GM19239 (cell line): Measurements from ENCODE around the gene LAMC2.
A peak's percentile ranks its signal among the peaks of the same experiment; 100 is the strongest.

Experiments used
- DNase-seq: peaks from one replicate; pipeline ENCODE4 v3.0.0; 2011; ENCODE audit warnings: low spot score; ENCODE audit not compliant: insufficient read length
- FAIRE-seq: peaks from 2 replicates; lab custom pipeline; 2011; peaks lifted over from hg19 to GRCh38; lab: Jason Lieb, UNC

The LAMC2 gene

DNA sequence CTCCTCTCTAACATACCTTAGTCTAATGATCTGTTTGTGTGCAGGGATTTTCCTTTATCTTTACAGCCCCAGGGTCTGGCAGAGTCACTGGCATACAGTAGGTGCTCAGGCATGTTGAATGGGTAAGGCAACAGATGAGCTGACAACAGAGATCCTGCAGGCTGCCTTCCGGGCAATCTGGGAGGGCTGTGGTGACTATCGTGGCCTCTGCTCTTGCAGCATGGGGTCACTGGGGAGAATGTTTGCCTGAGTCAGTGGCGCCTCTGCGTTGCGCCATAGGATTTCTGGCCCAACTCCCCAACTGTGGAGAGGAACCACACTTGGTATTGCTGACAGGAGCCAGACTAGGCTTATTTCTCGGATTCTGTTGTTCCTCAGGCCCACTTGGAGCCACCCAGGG is 93.8 kb downstream of the LAMC2 start:
- FAIRE-seq (no peak), DNase-seq (no peak)

DNA sequence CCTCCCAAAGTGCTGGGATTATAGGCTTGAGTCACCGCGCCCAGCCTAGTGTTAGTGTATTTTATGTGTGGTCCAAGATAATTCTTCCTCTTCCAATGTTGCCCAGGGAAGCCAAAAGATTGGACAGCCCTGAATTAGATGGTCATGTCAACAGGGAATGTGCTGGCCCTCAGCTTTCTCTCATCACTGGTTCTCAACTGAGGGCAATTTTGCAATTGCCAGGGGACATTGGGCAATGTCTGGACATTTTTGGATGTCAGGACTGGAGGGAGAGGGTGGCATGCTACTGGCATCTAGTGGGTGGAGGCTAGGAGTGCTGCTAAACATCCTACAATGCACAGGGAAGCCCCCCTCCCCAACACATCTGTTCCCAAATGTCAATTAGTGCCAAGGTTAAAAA is 95.0 kb downstream of the LAMC2 start:
- FAIRE-seq = no peak

DNA sequence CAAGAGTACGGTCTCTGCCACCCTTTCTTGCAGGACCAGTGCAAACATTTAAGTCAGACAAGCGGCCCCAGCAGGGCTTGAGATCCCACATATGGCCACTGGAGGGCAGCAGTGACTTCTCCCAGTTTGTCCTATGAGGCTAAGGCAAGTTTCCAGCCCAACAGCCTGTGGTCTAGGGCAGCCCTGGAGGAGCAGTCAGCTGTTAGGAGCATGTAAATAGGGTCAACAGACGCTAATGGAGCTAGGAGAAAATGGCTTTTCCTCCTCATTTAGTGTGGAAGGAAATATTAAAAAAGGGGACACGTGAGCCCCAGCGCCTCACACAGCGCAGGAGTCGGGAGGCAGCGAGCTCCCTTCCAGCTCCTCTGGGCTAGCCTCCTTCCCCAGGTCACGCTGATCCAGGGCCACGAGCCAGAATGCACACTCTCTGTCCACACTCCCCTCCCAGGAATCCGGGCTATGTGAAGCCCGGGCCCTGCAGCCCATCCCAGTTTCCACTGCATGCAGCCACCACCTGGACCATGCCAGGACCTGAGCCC is 95.6 kb downstream of the LAMC2 start:
- FAIRE-seq = peak; percentile 90

More for the DNA sequence above, 95.0 kb downstream of the LAMC2 start:
- DNase-seq = no peak

DNA sequence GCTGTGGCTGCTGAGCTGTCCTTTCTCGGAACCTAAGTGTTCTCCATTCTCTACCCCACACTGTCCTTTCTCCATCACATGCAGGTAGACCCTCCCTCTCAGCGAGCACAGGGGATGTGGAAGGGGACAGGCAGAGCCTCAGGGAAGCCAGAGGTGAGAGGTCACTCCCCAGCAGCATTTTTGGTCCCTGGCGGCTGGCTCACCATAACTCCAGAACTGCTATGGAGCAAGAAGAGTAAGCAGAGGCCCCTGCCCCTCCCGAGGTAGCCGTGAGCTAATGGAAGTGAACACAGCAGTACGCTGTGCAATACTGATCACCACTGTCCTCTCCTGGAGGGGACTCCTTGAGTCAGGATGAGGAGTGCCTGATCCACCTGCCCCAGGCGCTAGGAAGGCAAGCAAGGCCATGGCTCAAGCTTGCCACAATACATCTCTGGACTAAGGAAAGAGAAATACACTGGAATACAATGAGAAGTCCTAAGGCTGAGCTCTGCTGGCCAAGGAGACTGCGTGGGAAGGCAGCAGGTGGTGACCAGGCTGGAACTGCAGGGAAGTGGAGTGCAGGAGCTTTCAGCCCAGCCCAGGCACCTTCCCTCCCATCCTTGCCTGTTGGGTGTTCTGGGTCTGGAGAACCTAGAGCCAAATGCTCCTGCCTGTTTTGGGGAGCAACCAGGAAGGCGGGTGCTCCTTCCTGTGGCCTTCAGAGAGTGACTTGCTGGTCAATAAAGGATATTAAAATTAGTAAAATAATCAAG is 96.2 kb downstream of the LAMC2 start:
- FAIRE-seq (no peak), DNase-seq (no peak)

More for the DNA sequence above, 95.6 kb downstream of the LAMC2 start:
- peak; percentile 62 for DNase-seq

DNA sequence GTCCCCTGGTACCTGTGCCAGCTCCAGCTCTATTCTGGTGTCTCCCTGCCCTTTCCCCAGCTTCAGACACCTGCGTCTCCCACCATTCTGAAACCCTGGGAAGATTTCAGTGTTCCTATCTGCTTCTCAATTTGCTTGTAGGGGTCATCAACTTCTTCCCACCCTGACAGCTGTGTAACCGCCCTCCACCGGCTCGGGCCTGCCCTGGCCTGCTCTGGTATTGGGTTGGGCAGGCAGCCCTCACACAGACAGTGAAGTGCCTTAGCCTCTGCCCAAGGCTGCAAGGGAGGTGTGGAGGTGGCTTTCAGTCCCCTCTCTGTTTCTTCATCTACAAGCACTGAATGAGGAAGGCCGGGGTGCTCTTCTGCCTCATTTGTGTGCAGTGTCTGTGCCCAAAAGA is 97.2 kb downstream of the LAMC2 start:
- FAIRE-seq = no peak
- no peak for DNase-seq

DNA sequence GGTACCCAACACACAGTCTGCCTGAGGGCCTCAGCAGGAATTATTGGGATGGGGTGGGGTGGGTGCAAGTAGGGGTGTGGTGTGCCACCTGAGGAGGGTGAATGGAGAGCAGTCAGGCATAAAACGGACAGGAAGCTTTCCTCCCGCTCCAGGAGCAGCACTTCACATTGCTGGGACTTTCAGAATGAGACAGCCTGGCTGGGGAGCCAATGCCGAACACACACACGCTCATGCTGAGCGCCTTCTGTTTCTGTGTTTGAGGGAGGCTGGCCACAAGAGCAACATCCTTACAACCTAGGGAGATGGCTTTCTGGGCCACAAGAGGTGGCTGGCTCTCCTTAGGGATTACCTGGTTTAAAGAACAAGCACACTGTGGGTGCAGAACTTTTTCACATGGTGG is 98.0 kb downstream of the LAMC2 start:
- FAIRE-seq (no peak), DNase-seq (no peak)

DNA sequence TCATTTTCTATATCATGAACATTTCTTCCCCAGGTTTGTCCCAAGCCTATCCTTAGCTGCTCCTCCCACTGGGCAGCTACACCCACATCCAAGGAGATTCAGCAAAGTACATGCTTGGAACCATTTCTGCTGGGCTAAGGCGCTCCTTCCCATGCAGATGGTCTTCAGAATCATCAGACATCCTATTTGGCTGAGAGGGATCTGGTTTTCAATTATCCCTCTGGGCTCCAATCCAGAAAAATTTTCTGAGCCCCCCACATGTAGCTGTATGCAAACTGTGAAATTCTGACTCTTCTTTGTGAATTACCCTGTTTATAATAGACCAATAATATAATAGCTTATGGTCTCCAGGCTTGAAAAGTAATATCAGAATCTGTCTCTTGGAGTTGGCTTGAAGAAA is 99.2 kb downstream of the LAMC2 start:
- no peak for DNase-seq

DNA sequence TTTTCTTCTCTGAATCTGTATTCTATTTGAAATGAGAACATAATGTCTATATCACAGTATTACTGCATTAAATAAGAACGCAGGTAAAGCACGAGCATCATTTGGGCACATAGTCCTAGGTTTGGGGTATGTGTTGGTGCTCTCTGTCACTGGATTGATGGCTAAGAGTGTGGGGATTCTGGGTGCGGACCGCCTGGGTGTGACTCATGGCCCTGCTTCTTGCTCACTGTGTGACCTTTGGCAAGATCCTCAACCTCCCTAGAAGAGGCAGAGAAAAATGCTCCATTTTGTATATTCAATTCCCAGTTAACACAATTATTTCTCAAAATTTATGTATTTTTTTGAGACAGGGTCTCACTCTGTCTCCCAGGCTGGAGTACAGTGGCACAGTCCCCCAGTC is 99.7 kb downstream of the LAMC2 start:
- DNase-seq = no peak
- no peak for FAIRE-seq

More for the DNA sequence above, 99.2 kb downstream of the LAMC2 start:
- no peak for FAIRE-seq

DNA sequence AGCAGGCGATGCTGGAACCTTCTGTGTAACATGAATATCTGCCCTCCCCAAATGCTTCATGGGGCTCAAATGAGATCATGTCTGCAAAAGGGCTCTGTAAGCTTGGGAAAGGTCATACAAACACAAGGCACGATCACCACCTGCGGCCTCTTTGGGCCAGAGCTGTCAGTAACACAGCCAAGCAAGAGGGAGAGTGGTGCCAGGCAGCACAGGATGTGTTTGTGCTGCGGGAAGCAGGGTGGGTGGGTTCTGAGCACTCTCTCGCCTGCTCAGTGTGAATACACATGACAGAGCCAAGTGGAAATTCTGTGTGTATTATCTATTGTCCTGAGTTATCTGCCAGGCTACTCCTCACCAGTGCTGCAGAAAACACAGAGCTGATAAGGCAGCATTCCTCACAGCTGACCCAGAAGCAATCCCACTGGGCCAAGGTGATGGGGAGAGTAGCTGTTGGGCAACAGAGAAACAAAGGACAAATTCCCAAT is 101.2 kb downstream of the LAMC2 start:
- no peak for DNase-seq
- no peak for FAIRE-seq

DNA sequence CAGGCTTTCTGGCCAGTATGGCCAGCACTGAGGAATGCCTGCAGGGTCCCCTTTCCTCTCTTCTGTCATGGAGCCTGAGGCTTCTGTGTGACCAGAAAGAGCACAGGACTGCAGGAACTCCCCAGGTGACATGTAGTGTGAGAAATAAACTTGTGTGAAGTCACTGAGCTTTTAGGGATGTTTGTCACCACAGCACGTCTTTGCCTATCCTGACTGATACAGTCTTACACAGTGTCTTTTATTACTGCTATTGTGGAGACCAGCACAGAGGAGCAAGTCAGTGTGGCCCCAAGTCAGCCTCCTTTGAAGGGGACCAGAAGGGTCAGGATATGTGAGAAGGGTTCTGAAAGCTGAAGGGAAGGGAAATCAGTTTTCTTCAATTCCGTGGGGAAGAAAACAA is 102.5 kb downstream of the LAMC2 start:
- no peak for FAIRE-seq
- no peak for DNase-seq

DNA sequence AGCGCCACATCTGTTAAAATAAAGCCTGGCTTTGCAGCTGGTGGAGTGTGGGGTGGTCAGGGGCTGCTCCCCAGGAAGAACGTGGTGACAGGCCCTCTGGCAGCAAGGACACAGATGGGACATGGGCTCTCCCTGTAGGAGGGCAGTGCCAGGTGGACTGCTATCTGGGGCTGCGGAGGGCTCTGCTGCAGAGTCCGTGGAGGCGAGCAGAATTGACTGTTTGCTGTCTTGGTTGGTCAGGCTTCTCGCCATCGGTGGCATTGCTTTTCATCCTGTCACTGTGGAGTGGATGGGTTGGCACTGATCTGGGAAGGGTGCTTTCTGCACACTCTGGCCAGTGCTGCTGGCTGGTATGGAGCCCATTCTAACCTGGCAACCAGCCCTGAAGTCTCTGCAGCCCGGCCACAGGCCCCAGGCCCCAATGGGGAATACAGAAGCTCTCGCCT is 103.0 kb downstream of the LAMC2 start:
- no peak for DNase-seq
- no peak for FAIRE-seq

DNA sequence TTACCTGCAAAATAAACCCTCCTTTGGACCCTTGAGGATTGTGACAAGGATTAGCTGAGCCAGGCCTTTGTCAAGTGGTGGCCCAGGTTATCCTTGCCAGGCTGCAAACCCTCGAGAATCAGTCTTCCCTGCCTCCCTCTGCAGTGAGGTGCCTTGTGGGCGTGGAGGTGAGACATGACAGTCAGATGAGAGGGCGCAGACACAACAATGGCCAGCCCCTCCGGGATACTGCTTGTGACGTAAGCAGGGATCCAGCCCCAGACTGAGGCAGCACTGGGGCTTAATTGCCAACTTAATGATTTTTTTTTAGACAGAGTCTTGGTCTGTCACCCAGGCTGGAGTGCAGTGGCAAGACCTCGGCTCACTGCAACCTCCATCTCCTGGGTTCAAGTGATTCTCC is 104.6 kb downstream of the LAMC2 start:
- FAIRE-seq (no peak), DNase-seq (no peak)

DNA sequence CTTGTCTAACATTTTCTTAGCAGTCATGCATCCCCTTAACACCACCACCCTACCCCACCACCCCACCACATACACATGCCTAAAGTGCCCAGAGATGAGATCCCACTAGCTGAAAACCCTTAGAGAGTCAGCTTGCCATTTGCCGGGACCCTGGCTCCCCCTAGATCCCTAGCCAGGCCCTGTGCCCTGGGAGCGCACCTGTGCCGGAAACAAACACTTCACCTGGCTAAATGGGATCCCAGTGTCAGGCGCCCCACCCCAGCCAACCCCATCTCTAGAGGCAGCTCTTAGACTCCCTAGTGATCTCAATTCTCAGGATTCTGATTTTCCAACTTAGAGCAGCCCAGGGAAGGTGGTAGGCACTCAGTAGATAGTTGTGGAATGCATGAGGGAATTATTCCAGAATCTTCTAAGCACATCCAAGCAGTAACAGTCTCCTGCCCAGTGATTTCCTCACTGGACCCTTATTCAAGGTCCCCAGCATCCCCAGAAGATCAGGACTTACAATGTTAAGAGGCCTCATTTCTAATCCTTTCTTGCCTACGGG is 105.2 kb downstream of the LAMC2 start:
- no peak for DNase-seq
- FAIRE-seq = no peak

DNA sequence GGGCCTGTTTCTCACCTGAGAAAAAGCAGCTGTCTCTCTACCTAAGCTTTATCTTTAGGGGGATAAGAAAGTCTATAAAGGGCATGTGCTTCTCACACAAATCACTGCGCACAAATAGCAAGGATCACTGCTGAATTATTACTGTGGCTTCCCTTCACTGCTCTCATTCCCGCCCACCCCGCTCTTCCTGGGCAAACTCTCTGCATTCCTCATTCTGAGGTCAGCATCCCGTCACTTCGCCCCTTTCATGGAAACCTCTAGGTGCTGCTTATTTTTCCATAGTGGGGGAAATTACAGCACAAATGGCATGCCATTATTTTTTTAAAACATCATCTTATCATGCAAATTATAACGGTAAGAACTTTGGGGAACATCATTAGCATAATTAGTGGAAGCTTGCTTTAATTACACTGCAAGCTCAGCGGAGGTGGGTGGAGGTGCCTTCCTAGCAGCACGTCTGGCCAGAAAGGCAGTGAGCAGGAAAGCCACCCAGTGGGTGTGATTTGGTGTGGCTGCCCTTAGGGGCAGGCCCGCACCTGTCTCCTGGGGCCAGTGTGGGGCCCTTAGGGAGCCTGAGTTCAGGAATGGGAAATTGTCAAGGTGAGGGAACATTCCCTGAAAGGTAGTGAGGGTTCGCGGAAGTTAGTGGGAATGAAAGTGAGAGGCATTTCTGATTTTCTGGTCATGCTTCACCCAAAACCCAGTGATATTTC is 105.9 kb downstream of the LAMC2 start:
- no peak for FAIRE-seq
- DNase-seq = no peak

DNA sequence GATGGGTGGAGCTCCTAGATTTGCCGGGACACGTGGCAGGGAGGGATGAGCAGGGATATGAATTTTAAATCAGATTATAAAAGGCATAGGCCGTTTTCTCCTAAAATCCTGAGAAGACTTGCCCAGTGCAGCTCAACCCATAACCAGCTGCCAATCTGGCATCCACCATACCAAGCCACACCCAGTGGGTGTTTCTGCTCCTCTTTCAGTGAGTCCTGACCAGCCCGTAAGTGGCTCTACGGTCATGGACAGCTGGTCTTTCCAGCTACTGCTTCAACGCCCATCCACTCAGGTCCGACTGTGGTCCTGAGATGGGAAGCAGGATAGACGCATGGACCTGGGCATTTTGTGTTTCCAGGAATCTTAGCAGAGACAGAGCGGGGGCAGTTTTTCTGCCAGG is 107.2 kb downstream of the LAMC2 start:
- FAIRE-seq (no peak), DNase-seq (no peak)

DNA sequence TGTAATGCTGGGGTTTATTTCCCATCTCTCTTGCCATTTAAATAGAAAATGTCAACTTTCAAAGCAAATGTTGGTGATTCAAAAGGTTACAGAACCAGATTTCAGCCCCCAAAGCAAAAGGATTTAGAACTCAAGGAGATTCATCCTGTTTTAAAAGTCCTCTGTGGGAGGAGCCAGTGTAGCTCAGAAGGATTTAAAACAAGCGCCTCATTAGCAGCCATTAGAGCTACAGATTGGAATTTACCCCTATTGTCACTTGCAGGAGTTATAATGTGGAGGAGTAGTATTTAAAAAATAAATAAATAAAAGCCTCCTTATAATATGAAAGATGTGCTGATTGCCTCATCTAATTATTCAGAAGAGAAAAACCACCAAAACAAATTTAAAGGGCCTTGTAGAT is 107.8 kb downstream of the LAMC2 start:
- no peak for DNase-seq
- FAIRE-seq = no peak
